HG02938 (cell line): ENCODE measurements around the gene DNASE1.
"Not testable (repeated sequence)": the region's sequence is repeated elsewhere in the genome, so short reads cannot be mapped to it uniquely, and the experiment has no call there.

Experiments used
- ATAC-seq: cut with Tn5 transposase; IDR thresholded peaks from one replicate; pipeline ENCODE4 v1.9.1; 2021; ENCODE audit warnings: mild to moderate bottlenecking, moderate library complexity; ENCODE audit not compliant: unreplicated experiment

The DNASE1 gene

DNA sequence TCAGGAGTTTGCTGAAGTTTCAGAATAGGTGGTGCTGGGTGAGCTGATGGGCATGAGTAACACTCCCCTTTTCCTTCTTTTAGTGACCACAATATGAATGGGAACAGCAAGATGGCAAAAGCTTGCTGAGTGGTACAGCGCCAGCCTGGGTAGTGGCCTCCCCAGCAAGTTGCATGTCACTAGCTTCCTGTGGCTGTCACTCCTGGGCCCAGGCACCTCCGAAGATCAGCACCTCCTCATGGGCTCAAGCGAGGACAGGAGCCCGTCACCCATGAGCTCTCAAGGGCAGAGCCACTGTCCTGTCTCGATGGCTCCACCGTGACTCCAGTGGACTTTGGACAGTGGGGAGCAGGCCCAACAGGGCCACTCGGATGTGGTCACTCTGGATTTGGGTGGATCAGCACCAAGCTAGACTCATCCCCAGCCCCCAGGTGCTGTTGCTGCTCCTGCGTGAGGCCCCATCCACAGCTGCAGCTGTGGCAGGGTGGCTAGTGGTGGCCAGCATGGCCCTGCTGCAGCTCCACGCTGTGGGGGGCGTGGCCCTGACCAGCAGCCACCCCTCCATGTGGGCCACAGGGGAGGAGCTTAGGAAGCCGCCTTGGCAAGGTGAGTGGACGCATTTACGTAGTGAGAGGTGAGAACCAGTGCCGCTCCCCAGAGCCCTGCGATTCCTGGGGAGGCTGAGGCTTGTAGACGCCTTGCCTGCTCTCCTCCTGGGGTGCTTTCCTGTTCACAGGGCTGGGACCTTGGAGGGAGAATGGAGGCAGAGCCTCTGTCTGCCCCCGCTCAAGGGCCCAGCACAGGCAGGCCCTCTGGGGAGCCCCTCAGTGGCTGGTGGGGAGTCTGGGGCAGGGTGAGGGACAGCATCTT, 13.6 kb upstream of the DNASE1 start:
- no peak for ATAC-seq

DNA sequence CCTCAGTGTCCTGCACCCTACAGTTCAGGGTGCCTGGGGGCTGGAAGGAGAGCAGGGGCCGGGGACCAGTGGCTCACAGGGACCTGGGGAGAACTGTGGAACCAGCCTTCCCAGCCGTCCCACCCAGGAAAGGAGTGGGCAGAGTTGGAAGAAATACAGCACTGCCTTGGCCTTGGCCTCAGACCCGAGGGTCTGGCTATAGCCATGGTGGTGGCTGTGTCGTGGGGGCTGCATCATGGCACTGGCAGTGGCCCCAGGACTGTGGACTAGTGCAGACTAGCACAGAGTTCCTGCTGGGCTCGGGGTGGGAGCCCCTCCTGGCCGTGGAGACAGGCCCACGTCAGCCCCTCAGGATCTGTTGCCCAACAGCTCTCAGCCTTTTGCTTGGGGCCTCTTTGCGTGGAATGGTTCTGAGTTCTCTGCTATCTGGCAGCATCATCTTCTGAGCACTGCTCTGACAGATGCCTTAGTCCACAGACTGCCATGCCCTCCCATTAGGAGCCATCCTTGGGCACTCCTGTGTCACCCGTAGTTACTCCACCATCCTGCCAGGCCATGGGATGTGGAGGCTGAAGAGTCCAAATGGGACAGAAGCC, 12.6 kb upstream of the DNASE1 start:
- no peak for ATAC-seq

DNA sequence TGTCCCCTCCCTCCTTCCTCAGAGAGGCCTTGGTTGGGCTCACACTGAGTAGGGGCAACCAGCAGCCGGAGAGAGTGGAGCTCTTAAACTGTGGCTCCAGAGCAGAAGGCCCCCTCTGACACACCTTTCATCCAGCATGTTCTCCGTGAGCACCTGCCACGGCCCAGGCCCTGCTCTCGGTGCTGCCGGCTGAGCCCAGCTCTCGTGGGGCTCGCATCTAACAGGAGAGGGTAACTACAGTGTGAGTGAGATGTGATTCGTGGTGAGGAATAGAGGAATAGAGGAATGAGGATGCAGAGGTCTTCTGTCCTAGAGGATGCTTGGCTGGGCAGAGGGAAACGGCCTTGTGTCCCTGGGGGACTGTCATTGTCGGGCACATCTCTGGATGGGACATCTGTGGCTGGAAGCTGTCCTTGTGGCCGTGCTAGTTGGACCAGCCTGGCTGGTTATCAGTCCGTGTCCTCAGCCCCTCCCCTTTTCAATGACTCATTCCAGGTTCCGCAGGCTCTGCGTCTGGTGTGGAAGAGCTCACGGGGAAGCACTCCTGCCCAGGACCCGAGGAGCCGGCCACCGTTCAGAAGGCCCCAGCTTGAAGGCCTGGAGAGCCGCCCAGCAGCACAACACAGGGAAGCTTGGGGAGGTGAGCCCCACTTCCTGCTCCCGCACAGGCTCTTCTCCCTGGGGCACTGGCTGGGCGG, 11.9 kb upstream of the DNASE1 start:
- ATAC-seq, result no peak

DNA sequence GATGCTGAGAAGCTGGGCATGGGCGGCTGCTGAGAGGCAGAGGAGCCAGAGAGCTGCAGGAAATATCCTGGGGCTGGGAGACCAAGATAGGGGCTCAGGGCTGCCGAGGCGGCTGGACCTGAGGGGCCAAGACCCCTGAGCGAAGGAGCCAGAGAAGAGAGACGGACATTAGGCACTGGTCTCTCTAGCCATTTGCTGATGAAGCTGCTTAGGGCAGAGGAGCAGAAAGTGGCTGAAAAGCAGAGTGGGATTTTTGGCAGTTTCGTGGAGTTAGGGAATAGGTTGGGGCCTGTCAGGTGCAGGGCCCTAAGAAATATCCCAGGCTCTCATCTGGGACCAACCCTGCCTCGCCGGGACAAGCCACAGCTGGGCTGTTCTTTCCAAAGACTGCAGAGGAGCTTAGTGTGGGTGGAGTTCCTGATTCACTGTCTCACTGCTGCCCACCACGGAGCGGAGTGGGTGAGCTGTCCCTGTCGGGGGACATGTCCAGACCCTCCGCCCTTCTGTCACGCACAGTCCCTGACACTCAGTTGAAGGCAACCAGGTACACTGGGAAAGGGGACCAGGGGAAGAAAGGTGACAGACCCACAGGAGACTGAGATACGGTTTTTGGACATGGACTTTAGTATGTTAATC, 11.3 kb upstream of the DNASE1 start:
- ATAC-seq, result no peak

DNA sequence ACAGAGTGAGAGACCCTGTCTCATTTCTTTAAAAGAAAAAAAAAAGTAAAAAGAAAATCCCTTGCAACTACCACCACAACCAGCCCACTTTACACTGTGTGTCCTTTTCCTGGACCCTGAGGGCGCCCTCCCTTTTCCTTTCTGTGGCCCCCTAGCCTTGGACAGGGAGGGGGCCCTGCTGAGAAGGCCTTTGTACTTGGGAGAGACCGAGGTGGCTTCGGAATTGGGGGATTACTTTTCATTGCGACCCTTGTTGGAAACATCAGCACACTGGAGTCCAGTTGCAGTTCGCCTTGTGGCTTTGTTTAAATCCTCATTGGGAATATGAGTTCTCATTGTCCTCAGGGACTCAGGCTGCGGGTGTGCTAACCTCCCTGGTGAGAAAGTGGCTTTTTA, 9.4 kb upstream of the DNASE1 start:
- no peak for ATAC-seq

DNA sequence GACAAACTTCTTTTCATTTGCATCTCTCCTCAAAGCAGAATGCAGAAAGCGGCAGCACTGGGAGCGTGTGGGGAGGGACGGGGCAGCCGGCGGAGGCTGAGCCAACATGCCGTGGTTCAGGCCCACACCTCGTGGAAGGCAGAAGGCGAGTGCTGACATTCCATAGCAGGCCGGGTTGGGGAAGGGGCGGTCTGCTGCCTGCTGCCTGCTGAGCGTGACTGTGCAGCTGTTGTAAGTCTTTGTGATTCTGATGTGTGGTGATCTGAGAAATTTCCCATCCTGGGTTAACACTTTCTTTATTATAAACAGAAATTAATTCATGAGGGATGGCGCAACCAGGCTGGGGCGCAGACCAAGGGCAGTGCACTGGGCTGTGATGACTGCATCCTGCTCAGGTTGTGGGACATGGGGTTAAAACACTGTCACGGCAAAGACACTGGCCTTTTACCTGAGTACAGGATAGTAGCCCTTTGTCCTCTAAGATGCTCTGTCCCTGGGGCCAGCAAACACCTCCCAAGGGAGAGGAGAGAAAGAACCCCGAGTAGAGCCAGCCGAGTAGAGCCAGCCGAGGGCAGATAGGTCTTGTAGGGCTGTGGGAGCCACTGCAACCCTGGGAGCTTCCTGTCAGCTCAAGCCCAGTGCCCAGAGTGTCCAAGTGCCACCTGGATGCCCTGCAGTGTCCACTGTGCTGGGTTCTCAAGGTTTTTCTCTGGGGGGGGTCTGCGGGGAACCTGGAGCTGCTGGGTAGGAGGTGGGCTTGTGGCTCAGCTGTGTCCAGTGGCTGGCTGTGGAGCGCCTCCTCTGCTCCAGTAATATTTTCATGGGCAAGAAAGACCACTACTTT, 8.8 kb upstream of the DNASE1 start:
- no peak for ATAC-seq

DNA sequence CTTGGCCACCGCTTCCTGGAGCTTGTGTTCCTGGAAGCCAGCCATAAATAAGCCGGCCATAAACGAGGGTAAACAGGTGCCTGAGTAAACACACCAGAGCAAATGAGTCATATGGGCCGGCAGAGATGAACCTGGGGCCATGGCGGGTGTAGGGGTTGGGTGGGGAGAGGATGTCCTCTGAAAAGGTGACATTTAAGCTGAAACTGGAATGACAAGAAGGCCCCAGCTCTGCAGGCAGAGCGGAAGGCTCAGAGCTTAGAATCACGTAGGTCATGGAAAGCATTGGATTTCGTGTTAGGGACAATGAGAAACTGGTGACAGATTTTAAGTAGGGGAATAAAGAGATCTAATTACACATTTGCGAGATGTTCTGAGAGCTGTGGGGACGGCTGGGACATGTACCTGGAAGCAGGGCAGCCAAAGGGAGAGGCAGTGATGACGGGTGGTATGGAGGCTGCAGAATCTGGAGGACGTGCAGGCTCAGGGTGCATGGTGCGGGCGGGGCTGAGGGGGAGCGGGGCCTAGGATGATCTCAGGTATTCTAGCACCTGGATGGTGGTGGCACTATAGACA, 8.1 kb upstream of the DNASE1 start:
- no peak for ATAC-seq

DNA sequence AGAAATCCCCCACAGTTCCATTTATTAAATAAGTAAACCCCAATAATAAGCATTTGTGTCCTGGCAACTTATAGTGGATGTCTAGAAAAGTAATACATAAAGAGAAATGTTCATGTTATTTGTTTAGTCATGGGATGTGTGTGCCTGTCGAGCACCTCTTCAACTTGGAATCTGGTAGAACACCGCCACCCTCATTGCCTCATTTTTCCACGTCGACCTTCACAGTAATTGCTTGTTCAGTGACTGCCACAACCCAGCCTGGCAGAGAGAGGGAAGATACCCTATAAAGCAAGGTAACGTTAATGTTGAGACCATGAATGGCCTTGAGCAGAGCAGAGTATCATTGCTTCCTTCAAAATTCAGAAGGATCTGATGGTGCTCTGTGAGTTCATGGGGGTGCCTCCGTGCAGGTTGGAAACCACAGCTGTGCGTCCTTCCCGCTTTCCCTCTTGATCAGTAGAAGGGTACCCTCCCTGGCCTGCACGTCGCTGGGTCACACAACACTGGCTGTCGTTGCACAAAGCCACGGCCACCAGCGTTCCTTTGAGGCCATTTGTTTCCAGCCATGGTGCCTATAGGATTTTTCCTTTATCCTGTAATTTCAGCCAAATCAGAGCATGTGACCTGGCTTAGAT, 3.7 kb upstream of the DNASE1 start:
- no peak for ATAC-seq

DNA sequence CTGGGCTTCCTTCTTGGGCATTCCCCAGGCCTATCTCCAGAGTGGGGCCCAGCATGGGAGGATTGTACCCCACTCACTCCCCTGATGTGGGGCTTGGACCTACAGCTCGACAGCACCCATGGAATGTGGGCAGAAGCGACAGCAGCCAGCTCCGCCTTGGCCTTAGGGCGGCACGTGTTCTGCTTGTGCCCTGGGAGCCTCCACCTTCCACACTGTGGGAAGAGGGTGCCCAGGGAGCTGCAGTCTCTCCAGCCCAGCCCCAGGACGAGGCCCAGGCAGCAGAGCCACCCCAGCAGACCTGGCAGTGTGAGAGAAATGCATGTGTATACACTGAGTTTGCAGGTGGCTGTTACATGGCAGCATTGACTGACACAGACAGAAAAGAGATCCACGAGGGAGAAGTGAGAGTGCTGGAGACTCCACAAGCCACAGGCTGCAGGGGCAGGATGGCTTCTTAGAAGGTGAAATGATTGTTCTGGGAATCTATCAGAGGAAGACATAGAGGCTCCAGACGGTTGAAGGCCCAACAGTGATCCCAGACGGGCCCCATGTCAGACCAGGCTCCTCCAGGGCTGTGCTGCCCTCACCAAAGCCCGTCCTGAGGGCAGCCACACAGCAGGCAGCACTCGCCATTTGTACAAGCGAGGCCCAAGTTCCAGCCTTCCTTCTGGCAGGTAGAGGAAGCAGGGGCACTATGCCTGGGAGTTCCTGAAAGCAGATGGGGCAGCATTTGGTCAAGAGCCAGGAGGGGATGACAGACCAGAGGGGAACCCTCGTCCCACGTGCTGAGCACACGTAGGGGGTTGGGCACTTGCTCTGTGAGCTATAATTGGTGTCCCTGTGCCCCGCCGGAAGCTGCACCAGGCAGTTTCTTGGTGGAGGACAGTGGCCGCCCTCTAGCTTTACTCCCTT, 2.8 kb upstream of the DNASE1 start:
- ATAC-seq, result no peak

DNA sequence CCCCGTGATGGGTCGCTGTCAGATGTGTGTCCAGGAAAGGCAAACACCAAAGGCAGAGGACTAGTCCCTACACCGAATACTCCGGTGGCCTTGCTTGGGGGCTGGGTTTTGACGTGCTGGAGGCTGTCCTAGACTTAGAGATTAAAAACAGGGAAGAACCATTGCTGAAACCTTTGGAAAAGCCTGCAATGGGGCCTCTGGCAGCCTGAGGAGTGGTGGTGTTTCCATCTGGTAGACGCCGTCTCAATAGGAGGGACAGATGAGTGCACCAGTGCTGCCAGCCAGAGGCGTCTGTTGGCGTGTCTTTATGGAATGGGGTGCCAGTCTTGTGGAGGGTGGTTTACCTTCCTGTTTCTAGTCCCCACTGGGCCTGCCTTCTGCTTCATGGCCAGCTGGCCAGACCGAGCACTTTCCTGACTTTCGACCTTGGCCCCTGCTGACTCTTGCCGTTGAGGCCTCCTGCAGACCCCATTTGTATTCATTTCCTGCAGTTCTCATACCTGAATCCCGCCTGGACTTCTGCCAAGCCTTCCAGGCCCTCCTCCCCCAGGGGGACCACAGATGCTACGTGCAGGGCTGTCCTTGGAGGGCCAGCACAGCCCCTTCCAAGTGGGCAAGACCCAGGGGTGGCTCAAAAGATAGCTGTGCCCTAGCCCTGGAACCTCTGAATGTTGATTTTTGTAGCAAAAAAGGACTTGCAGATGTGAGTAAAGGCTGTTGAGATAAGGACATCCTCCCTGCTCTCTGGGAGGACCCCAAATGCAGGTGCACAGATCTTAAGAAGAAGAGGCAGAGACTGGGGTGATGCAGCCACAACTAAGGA, 1.9 kb upstream of the DNASE1 start:
- no peak for ATAC-seq

DNA sequence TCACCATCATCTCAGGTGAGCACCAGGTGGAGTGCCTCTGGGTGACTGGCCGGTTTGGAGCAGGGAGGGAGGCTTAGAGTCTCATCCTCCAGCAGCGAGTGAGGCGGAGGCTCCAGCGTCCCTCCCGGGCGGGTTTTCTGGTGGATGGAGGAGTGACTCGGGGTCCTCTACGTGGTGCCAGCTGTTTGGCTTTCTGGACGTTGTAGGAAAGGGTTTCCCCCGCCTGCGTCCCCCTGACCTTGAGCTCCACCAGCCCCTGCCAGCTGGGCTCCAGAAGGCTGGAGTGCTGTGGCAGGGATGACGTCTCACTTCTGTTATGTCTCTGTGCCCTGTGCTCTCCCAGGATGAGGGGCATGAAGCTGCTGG, 522 bp downstream of the DNASE1 start:
- no peak for ATAC-seq

DNA sequence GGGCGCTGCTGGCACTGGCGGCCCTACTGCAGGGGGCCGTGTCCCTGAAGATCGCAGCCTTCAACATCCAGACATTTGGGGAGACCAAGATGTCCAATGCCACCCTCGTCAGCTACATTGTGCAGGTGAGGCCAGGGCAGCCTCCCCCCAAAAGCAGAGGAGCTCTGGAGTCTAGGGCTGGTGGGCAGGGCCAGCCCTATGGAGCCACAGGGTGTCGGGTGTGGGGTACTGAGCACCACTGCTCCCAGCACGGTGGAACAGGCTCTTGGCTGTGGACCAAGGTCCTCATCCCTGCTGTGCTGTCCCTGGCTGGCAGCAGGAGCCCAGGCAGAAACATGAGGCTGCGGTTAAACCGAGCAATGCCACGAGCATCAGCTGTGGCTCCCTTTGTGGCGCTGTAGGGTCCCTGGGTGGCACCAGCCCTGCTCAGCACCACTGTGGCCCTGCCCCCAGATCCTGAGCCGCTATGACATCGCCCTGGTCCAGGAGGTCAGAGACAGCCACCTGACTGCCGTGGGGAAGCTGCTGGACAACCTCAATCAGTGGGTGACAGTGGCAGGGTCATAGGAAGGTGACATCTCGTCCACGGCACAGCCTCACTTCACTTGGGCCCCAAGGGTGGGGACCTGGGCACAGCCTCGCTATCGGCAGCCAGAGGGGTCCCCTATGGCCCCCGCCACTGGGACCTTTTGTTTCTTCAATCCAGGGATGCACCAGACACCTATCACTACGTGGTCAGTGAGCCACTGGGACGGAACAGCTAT, 1.1 kb downstream of the DNASE1 start:
- ATAC-seq, result no peak

DNA sequence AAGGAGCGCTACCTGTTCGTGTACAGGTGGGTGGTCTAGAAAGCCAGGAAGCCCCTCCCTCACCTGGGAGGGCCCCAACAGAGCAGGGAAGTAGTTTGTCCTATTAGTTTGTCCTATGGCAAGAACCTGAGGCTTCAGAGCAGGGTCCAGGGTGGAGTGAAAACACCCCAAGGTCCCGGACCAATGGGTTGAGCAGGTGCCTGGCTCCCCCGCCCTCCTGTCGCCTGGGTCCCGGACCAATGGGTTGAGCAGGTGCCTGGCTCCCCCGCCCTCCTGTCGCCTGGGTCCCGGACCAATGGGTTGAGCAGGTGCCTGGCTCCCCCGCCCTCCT, 1.6 kb downstream of the DNASE1 start:
- not testable (repeated sequence) for ATAC-seq

DNA sequence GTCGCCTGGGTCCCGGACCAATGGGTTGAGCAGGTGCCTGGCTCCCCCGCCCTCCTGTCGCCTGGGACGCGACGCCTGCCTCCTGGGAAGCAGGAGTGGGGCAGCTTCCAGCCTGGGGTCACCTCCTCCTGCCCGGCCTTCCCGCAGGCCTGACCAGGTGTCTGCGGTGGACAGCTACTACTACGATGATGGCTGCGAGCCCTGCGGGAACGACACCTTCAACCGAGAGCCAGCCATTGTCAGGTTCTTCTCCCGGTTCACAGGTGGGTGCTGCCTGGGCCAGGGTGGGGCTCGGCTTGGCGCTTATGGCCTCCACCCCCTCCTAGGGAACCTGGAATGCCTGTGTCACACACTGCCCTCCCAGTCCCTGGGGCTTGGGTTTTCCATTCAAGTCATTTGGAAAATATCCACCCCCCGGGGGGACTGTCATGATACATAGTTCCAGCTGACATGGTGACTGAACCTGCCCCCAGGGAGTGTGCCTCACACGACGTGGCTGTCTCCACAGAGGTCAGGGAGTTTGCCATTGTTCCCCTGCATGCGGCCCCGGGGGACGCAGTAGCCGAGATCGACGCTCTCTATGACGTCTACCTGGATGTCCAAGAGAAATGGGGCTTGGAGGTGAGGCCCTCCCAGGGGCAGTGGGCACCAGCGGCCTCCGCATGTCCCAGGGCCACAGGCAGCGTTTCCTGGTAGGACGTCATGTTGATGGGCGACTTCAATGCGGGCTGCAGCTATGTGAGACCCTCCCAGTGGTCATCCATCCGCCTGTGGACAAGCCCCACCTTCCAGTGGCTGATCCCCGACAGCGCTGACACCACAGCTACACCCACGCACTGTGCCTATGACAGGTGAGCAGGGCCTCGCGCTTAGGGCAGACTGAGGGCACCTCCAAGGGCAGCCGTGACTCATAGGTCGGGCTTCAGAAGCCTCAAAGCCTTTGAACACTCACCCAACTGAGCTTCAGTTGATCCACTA, 2.3 kb downstream of the DNASE1 start:
- ATAC-seq, result no peak

DNA sequence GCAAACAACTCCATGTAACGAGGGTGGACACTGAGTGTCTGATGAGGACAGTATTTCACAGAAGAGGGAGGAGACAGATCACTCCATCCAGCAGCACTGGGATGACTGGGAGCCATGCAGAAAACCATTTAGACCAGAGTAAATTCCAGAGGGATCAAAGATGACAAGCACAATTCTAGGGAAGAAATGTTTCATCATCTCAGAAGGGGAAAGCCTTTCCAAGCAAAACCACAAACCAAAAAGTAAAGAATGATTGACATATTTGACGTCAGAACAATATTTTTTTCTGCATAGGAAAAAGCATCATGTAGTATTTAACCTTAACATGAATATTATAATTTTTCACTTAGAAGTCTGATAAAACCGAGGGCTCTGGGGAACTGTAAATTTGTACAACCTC, 4.8 kb downstream of the DNASE1 start:
- no peak for ATAC-seq

DNA sequence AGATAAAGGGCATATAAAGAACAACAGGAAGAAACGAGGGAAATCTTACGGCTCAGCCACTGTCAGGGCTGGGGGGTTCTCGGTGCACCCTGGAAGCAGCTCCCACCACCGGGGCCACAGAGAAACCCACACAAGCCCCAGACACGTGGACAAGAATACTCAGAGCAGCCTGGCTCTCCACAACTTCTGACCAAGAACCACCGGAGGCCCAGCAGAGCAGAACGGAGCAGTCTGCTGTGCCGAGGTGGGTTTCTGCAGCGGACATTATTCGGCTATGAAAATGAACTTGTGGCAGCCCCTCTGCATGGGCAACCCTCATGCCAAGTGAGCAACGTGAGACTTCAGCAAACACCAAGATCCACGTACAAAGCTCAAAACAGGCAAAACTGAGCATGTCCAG, 6.8 kb downstream of the DNASE1 start:
- ATAC-seq, result no peak
